HG02970 (cell line): ENCODE results near the gene ZKSCAN3.
"Not testable (repeated sequence)": the region's sequence is repeated elsewhere in the genome, so short reads cannot be mapped to it uniquely, and the experiment has no call there.

Experiments
- ATAC-seq: cut with Tn5 transposase; IDR thresholded peaks from one replicate; pipeline ENCODE4 v1.9.1; 2021; ENCODE audit warnings: mild to moderate bottlenecking, moderate library complexity, moderate number of reproducible peaks; ENCODE audit not compliant: unreplicated experiment, low FRiP score

The ZKSCAN3 gene

GRCh38 chr6:28371280-28371679 lies 21.5 kb downstream of the ZKSCAN3 start:
- no peak for ATAC-seq

GRCh38 chr6:28371706-28372451 lies 22.1 kb downstream of the ZKSCAN3 start:
- no peak for ATAC-seq

- ATAC-seq, result no peak
Observed at GRCh38 chr6:28373925-28374324, 24.2 kb downstream of the ZKSCAN3 start.

- no peak for ATAC-seq
Observed at GRCh38 chr6:28377879-28378278, 28.1 kb downstream of the ZKSCAN3 start.

GRCh38 chr6:28378644-28379043 lies 28.9 kb downstream of the ZKSCAN3 start:
- ATAC-seq, result no peak

GRCh38 chr6:28380381-28380780 lies 30.6 kb downstream of the ZKSCAN3 start:
- ATAC-seq, result no peak

- peak; percentile 81 for ATAC-seq
Observed at GRCh38 chr6:28383235-28384142, 33.7 kb downstream of the ZKSCAN3 start.

- no peak for ATAC-seq
Observed at GRCh38 chr6:28384143-28384533, 34.4 kb downstream of the ZKSCAN3 start.

GRCh38 chr6:28390688-28391087 lies 40.9 kb downstream of the ZKSCAN3 start:
- no peak for ATAC-seq

GRCh38 chr6:28393912-28394662 lies 44.3 kb downstream of the ZKSCAN3 start:
- ATAC-seq, result no peak

- no peak for ATAC-seq
Observed at GRCh38 chr6:28395918-28396317, 46.2 kb downstream of the ZKSCAN3 start.

GRCh38 chr6:28399350-28400121 lies 49.8 kb downstream of the ZKSCAN3 start, which contains the start of gene ZSCAN12:
Gene ZSCAN12, minus strand, starts transcription at chr6:28399747. Its CDS starts 1,342 bp downstream, at chr6:28398405.
- peak; percentile 77 for ATAC-seq

GRCh38 chr6:28400122-28400451 lies 50.3 kb downstream of the ZKSCAN3 start:
- no peak for ATAC-seq

GRCh38 chr6:28401172-28401571 lies 51.4 kb downstream of the ZKSCAN3 start:
- no peak for ATAC-seq

- no peak for ATAC-seq
Observed at GRCh38 chr6:28402197-28402596, 52.5 kb downstream of the ZKSCAN3 start.

- not testable (repeated sequence) for ATAC-seq
Observed at GRCh38 chr6:28403923-28404322, 54.2 kb downstream of the ZKSCAN3 start.

GRCh38 chr6:28407401-28407800 lies 57.7 kb downstream of the ZKSCAN3 start:
- no peak for ATAC-seq

GRCh38 chr6:28408076-28408802 lies 58.5 kb downstream of the ZKSCAN3 start:
- ATAC-seq, result no peak

- no peak for ATAC-seq
Observed at GRCh38 chr6:28410767-28411166, 61.0 kb downstream of the ZKSCAN3 start.
